DMS53 treated with DMSO at 0.1 percent for 48 hours (cell line): Measurements from ENCODE around the gene RBAK.
"Not testable (repeated sequence)": the region's sequence is repeated elsewhere in the genome, so short reads cannot be mapped to it uniquely, and the experiment has no call there.

ENCODE experiments used
- DNase-seq: peaks from one replicate; lab custom pipeline; 2025; ENCODE audit not compliant: unreplicated experiment; lab: John Stamatoyannopoulos, UW

RBAK gene

GRCh38 chr7:5050676-5051075 lies 5.0 kb downstream of the RBAK start:
- DNase-seq = no peak

DNA sequence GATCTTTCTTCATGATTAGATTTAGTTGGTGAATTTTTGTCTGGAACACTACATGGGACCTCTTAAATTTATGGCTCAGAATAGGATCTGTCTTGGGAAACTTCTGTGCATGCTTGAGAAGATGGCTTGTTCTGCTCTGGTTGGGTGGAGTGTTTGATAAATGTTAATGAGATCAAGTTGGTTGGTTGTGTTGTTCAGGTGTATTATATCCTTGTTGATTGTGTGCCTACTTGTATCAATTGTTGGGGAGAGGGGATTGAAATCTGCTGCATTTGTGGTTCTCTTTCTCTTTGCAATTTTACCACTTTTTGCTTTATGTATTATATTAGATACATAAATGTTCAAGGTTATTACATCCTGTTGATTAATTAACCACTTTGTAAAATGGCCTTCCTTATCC lies 6.1 kb downstream of the RBAK start:
- DNase-seq = not testable (repeated sequence)

- no peak for DNase-seq
Measured at GRCh38 chr7:5053175-5053574, 7.5 kb downstream of the RBAK start.

DNA sequence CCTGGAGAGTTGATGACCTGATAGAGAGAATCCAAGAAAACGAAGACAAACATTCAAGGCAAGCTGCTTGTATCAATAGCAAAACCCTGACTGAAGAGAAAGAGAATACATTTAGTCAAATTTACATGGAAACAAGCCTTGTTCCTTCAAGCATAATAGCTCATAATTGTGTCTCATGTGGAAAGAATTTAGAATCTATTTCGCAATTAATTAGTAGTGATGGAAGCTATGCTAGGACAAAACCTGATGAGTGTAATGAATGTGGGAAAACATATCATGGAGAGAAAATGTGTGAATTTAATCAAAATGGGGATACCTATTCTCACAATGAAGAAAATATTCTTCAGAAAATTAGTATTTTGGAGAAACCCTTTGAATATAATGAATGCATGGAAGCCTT lies 18.0 kb downstream of the RBAK start:
- DNase-seq = no peak

GRCh38 chr7:5064391-5065106 lies 18.9 kb downstream of the RBAK start:
- no peak for DNase-seq

GRCh38 chr7:5065107-5065407 lies 19.4 kb downstream of the RBAK start:
- no peak for DNase-seq

DNA sequence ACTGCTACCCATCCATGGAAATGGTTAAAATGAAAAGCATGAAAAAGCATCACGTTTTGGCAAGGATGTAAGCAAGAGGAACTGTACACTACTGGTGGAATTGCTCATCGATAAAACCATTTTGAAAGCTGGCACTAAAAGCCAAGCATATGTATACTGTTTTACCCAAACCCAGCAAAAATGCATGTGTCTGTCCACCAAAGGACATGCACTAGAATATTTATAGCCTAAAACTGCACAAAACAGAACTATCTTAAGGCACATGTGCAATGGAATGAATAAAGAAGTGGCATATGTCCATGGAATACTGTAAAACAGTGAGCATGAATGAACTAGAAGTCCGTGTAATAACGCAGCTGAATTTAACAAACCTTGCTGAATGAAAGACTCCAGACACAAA lies 22.9 kb downstream of the RBAK start:
- no peak for DNase-seq

DNA sequence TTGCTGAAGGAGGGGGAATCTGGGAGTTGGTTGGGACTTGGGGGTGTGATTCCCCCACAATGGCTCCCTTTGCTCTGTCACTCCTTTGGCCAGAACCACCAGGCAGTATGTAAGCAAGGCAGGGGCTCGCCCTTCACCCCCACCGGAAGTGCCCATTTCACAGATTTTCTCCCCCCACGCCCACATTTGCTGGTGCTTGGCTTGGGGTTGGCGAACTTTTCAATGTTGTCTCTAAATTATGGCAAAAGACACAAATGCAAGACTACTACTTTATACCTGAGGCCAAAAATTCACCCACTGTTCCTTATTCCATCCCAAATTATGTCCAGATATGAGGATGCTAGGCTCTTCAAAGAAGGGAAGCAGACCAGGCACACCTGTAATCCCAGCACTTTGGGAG lies 24.5 kb downstream of the RBAK start:
- DNase-seq = no peak

GRCh38 chr7:5075187-5075586 lies 29.5 kb downstream of the RBAK start:
- DNase-seq = not testable (repeated sequence)

- peak; percentile 62 for DNase-seq
Measured at GRCh38 chr7:5077740-5078139, 32.1 kb downstream of the RBAK start.

- no peak for DNase-seq
Measured at GRCh38 chr7:5082806-5083205, 37.1 kb downstream of the RBAK start.

DNA sequence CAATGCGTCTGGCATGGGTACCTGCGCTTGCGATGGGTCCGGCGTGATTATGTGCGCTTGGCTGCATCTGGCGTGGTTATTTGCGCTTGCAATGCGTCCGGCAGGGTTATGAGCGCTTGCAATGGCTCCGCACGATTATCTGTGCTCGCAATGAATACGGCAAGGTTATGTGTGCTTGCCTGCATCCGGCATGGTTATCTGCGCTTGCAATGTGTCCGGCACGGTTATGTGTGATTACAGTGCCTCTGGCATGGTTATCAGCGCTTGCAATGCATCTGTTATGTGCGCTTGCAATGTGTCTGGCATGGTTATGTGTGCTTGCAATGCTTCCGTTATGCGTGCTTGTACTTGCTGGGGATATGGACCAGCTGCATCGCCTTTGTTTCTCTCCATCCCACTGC lies 37.7 kb downstream of the RBAK start:
- no peak for DNase-seq

DNA sequence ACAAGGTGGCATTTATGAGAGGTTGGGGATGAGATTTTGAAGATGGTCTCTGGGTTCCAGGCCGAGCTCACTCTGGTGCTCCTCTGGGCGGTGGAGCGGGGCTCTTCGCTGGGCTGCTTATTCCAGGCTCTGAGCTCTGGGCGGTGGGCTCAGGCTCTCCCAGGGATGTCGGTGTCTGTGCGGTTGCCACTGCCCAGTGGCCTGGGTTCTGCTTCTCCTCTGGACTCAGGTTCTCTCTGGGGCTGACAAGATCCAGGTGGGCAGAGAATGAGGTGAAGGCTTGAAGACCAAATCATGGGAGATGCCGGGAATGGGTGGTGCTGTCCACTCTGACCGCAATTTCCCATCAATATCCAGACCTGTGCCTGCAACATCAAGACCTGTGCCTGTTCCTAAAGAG lies 40.6 kb downstream of the RBAK start:
- DNase-seq = no peak

GRCh38 chr7:5088228-5088833 lies 42.7 kb downstream of the RBAK start:
- DNase-seq = peak; percentile 37

DNA sequence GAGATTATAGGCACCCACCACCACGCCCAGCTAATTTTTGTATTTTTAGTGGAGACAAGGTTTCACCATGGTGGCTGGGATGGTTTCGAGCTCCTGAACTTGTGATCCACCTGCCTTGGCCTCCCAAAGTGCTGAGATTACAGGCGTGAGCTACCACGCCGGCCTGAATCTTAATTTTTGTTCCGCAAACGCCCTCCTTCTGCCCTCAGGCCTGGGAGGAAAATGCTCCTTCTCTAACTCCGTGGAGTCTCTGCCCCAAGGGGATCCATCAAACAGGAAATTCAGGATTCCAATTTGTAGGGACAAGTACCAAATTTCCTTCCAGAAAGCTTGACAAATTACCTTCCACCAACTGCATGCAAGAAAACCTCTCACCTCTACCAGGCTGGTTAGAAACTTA lies 43.2 kb downstream of the RBAK start:
- no peak for DNase-seq

DNA sequence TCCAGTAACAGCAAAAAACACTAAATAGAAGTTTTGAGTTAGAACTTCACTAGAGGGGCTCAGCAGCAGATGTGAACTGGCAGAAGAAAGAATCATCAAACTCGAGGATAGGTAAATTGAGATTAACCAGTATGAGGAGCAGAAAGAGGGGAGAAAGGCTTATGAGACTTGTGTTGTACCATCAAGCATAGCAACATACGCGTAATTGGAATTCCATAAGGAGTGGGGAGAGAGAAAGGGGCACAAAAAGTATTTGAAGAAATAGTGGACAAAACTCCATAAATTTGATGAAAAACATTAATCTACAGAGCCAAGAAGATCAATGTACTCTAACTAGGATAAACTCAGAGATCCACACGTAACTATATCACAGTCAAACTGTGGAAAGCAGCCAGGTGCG lies 48.3 kb downstream of the RBAK start:
- no peak for DNase-seq

DNA sequence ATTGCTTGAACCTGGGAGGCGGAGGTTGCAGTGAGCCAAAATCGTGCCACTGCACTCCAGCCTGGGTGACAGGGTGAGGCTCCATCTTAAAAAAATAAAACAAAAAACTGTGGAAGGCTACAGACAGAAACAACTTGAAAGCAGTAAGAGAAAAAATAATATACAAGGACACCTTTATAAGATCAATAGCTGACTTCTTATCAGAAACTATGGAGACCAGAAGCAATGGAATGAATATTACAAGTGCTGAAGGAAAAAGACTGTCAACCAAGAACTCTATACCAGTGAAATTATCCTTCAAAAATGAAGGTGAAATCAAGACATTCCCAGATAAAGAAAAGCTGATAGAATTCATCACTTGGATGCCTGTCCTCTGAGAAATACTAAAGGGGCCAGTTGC lies 49.0 kb downstream of the RBAK start:
- DNase-seq = peak; percentile 17

GRCh38 chr7:5116359-5116758 lies 70.7 kb downstream of the RBAK start:
- no peak for DNase-seq

- no peak for DNase-seq
Measured at GRCh38 chr7:5117095-5117970, 71.7 kb downstream of the RBAK start.
